ENCODE results near the gene BCKDHA. TPM values are rescaled to one million over a fixed set of nuclear protein-coding genes. Genes with fewer than 3 reads are reported as not detected.

Gene BCKDHA
- total and polyA plus RNA-seq, 4 experiments from 2014 or later: 23.6 to 65.1 (median 43.4) TPM

GRCh38 chr19:41399525-41399924, 1.9 kb downstream of the BCKDHA start:
- H3K4me1 Mint-ChIP-seq: peaks cover 27 to 65% (median 41%) of the 10 kb centered on the region in 4 donors
- DNase-seq: no peak
- intact Hi-C loops (cut with micrococcal nuclease): loop anchor here (5.0 kb wide), 1 partner anchor 148 kb away; no protein-coding TSS in a partner anchor

GRCh38 chr19:41401483-41401882, 3.9 kb downstream of the BCKDHA start:
- Mint-ChIP-seq H3K9me3 (no peaks in the 10 kb centered on the region), H3K36me3 (peaks cover 4 to 22% of the 10 kb centered on the region in 2 donors)
- POLR2A ChIA-PET (ENCODE audit: partially characterized antibody): no interaction called here

More at GRCh38 chr19:41399525-41399924, 1.9 kb downstream of the BCKDHA start:
- peak overlapping the region in 6 of 8 donors; percentile 8 to 99 (median 94) for H3K4me3 Mint-ChIP-seq
- no peaks in the 10 kb centered on the region for H3K27me3 Mint-ChIP-seq
- no peaks in the 10 kb centered on the region for H3K9me3 Mint-ChIP-seq
- peaks cover 11 to 25% of the 10 kb centered on the region in 2 donors for H3K36me3 Mint-ChIP-seq
- Histone ChIP-seq H3K27ac (ENCODE audit: low read depth, low read length) (no peak overlapping the region), H3K9me3 (ENCODE audit: control insufficient read depth in 1 of 2, low read length in 2 of 2) (no peaks in the 10 kb centered on the region), H3K27me3 (ENCODE audit: insufficient read depth, low read length) (no peaks in the 10 kb centered on the region), H3K4me3 (ENCODE audit: low read length in 2 of 2) (no peak overlapping the region), H3K4me1 (ENCODE audit: insufficient read depth, low read length) (peaks cover 31% of the 10 kb centered on the region), H3K36me3 (ENCODE audit: insufficient read depth, low read length) (no peaks in the 10 kb centered on the region)
- H3K27ac Mint-ChIP-seq: peak overlapping the region in 5 of 7 donors; percentile 32 to 98 (median 52)
- POLR2A ChIA-PET (ENCODE audit: partially characterized antibody): interaction anchor here (1.0 kb wide), 1 partner anchor 47 kb away, joined by 4 read pairs; no protein-coding TSS in a partner anchor
- CTCF ChIA-PET (ENCODE audit: partially characterized antibody): interaction anchor here (0.6 kb wide), 1 partner anchor 52 kb away, joined by 3 read pairs; no protein-coding TSS in a partner anchor

GRCh38 chr19:41402010-41402409, 4.4 kb downstream of the BCKDHA start:
- POLR2A ChIA-PET (ENCODE audit: partially characterized antibody): no interaction called here
- Histone ChIP-seq H3K27ac (ENCODE audit: low read depth, low read length) (no peak overlapping the region), H3K27me3 (ENCODE audit: insufficient read depth, low read length) (no peaks in the 10 kb centered on the region), H3K4me1 (ENCODE audit: insufficient read depth, low read length) (peaks cover 14% of the 10 kb centered on the region), H3K36me3 (ENCODE audit: insufficient read depth, low read length) (no peaks in the 10 kb centered on the region), H3K9me3 (ENCODE audit: control insufficient read depth in 1 of 2, low read length in 2 of 2) (no peaks in the 10 kb centered on the region), H3K4me3 (ENCODE audit: low read length in 2 of 2) (no peak overlapping the region)
- peak overlapping the region in 3 of 7 donors; percentile 18 to 86 (median 30) for H3K27ac Mint-ChIP-seq
- H3K27me3 Mint-ChIP-seq: no peaks in the 10 kb centered on the region
- peaks cover 4 to 24% of the 10 kb centered on the region in 2 donors for H3K36me3 Mint-ChIP-seq
- H3K4me3 Mint-ChIP-seq: peak overlapping the region in 1 of 8 donors; percentile 25
- intact Hi-C loops (cut with micrococcal nuclease): no loop called here
- H3K4me1 Mint-ChIP-seq: peaks cover 19 to 47% (median 29%) of the 10 kb centered on the region in 4 donors
- CTCF ChIA-PET (ENCODE audit: partially characterized antibody): interaction anchor here (1.4 kb wide), 2 partner anchors 30 to 32 kb away, joined by 3 read pairs; no protein-coding TSS in a partner anchor
- no peaks in the 10 kb centered on the region for H3K9me3 Mint-ChIP-seq
- no peak for DNase-seq

More at GRCh38 chr19:41401483-41401882, 3.9 kb downstream of the BCKDHA start:
- intact Hi-C loops (cut with micrococcal nuclease): no loop called here
- H3K9me3 ChIP-seq (ENCODE audit: control insufficient read depth in 1 of 2, low read length in 2 of 2): no peaks in the 10 kb centered on the region
- Mint-ChIP-seq H3K4me1 (peaks cover 19 to 50% (median 30%) of the 10 kb centered on the region in 4 donors), H3K27ac (peak overlapping the region in 3 of 7 donors; percentile 30 to 86 (median 49)), H3K4me3 (peak overlapping the region in 1 of 8 donors; percentile 32), H3K27me3 (no peaks in the 10 kb centered on the region)
- DNase-seq: no peak
- CTCF ChIA-PET (ENCODE audit: partially characterized antibody): interaction anchor here (1.4 kb wide), 2 partner anchors 30 to 32 kb away, joined by 3 read pairs; no protein-coding TSS in a partner anchor
- no peaks in the 10 kb centered on the region for H3K36me3 ChIP-seq (ENCODE audit: insufficient read depth, low read length)
- no peaks in the 10 kb centered on the region for H3K27me3 ChIP-seq (ENCODE audit: insufficient read depth, low read length)
- H3K27ac ChIP-seq (ENCODE audit: low read depth, low read length): no peak overlapping the region
- H3K4me3 ChIP-seq (ENCODE audit: low read length in 2 of 2): no peak overlapping the region
- peaks cover 18% of the 10 kb centered on the region for H3K4me1 ChIP-seq (ENCODE audit: insufficient read depth, low read length)

- peaks cover 15 to 36% (median 23%) of the 10 kb centered on the region in 4 donors for H3K4me1 Mint-ChIP-seq
- H3K9me3 ChIP-seq (ENCODE audit: control insufficient read depth in 1 of 2, low read length in 2 of 2): no peaks in the 10 kb centered on the region
- H3K27ac ChIP-seq (ENCODE audit: low read depth, low read length): no peak overlapping the region
- no peaks in the 10 kb centered on the region for H3K36me3 ChIP-seq (ENCODE audit: insufficient read depth, low read length)
- peaks cover 4 to 15% of the 10 kb centered on the region in 2 donors for H3K36me3 Mint-ChIP-seq
- intact Hi-C loops (cut with micrococcal nuclease): no loop called here
- no peak for DNase-seq
- H3K27me3 Mint-ChIP-seq: no peaks in the 10 kb centered on the region
- peaks cover 10% of the 10 kb centered on the region for H3K4me1 ChIP-seq (ENCODE audit: insufficient read depth, low read length)
- no peaks in the 10 kb centered on the region for H3K27me3 ChIP-seq (ENCODE audit: insufficient read depth, low read length)
- no peak overlapping the region for H3K4me3 Mint-ChIP-seq
- POLR2A ChIA-PET (ENCODE audit: partially characterized antibody): interaction anchor here (0.7 kb wide), 1 partner anchor 331 kb away, joined by 3 read pairs; no protein-coding TSS in a partner anchor
- no peak overlapping the region for H3K27ac Mint-ChIP-seq
- CTCF ChIA-PET (ENCODE audit: partially characterized antibody): no interaction called here
- H3K9me3 Mint-ChIP-seq: no peaks in the 10 kb centered on the region
- no peak overlapping the region for H3K4me3 ChIP-seq (ENCODE audit: low read length in 2 of 2)
Measured at GRCh38 chr19:41403181-41403970, 5.8 kb downstream of the BCKDHA start.

- no peak overlapping the region for H3K27ac ChIP-seq (ENCODE audit: low read depth, low read length)
- ChIA-PET POLR2A (ENCODE audit: partially characterized antibody) (no interaction called here), CTCF (ENCODE audit: partially characterized antibody) (interaction anchor here (1.2 kb wide), 1 partner anchor 41 kb away, joined by 3 read pairs; no protein-coding TSS in a partner anchor)
- DNase-seq: no peak
- no peak overlapping the region for H3K4me3 ChIP-seq (ENCODE audit: low read length in 2 of 2)
- Mint-ChIP-seq H3K9me3 (no peaks in the 10 kb centered on the region), H3K4me3 (no peak overlapping the region), H3K27ac (no peak overlapping the region), H3K36me3 (peaks cover 8 to 24% of the 10 kb centered on the region in 2 donors), H3K27me3 (no peaks in the 10 kb centered on the region), H3K4me1 (peaks cover 14 to 35% (median 25%) of the 10 kb centered on the region in 4 donors)
- intact Hi-C loops (cut with micrococcal nuclease): no loop called here
- no peaks in the 10 kb centered on the region for H3K27me3 ChIP-seq (ENCODE audit: insufficient read depth, low read length)
- H3K9me3 ChIP-seq (ENCODE audit: control insufficient read depth in 1 of 2, low read length in 2 of 2): no peaks in the 10 kb centered on the region
- H3K36me3 ChIP-seq (ENCODE audit: insufficient read depth, low read length): peaks cover 3% of the 10 kb centered on the region
- peaks cover 4% of the 10 kb centered on the region for H3K4me1 ChIP-seq (ENCODE audit: insufficient read depth, low read length)
Measured at GRCh38 chr19:41405776-41406175, 8.2 kb downstream of the BCKDHA start.

- peak overlapping the region in 1 of 7 donors; percentile 53 for H3K27ac Mint-ChIP-seq
- intact Hi-C loops (cut with micrococcal nuclease): no loop called here
- CTCF ChIA-PET (ENCODE audit: partially characterized antibody): interaction anchor here (1.2 kb wide), 1 partner anchor 43 kb away, joined by 3 read pairs; no protein-coding TSS in a partner anchor
Measured at GRCh38 chr19:41407271-41407670, 9.7 kb downstream of the BCKDHA start.

GRCh38 chr19:41408256-41408655, 10.6 kb downstream of the BCKDHA start:
- POLR2A ChIA-PET (ENCODE audit: partially characterized antibody): interaction anchor here (1.4 to 2.1 kb wide), 2 partner anchors 13 to 50 kb away, joined by 3 to 4 read pairs; no protein-coding TSS in a partner anchor
- H3K27ac Mint-ChIP-seq: no peak overlapping the region

More at GRCh38 chr19:41407271-41407670, 9.7 kb downstream of the BCKDHA start:
- no peaks in the 10 kb centered on the region for H3K9me3 Mint-ChIP-seq
- H3K4me3 Mint-ChIP-seq: no peak overlapping the region
- peaks cover 7 to 28% of the 10 kb centered on the region in 2 donors for H3K36me3 Mint-ChIP-seq
- H3K4me1 Mint-ChIP-seq: peaks cover 11 to 29% (median 16%) of the 10 kb centered on the region in 4 donors
- Histone ChIP-seq H3K36me3 (ENCODE audit: insufficient read depth, low read length) (peaks cover 14% of the 10 kb centered on the region), H3K4me3 (ENCODE audit: low read length in 2 of 2) (no peak overlapping the region), H3K27me3 (ENCODE audit: insufficient read depth, low read length) (no peaks in the 10 kb centered on the region), H3K4me1 (ENCODE audit: insufficient read depth, low read length) (peaks cover 4% of the 10 kb centered on the region), H3K27ac (ENCODE audit: low read depth, low read length) (no peak overlapping the region), H3K9me3 (ENCODE audit: control insufficient read depth in 1 of 2, low read length in 2 of 2) (no peaks in the 10 kb centered on the region)
- no peak for DNase-seq
- POLR2A ChIA-PET (ENCODE audit: partially characterized antibody): no interaction called here
- H3K27me3 Mint-ChIP-seq: no peaks in the 10 kb centered on the region

More at GRCh38 chr19:41408256-41408655, 10.6 kb downstream of the BCKDHA start:
- no peaks in the 10 kb centered on the region for H3K27me3 Mint-ChIP-seq
- CTCF ChIA-PET (ENCODE audit: partially characterized antibody): interaction anchor here (0.7 kb wide), 1 partner anchor 1470 kb away, joined by 3 read pairs; no protein-coding TSS in a partner anchor
- H3K4me3 ChIP-seq (ENCODE audit: low read length in 2 of 2): no peak overlapping the region
- peaks cover 11 to 25% (median 16%) of the 10 kb centered on the region in 4 donors for H3K4me1 Mint-ChIP-seq
- peaks cover 4% of the 10 kb centered on the region for H3K4me1 ChIP-seq (ENCODE audit: insufficient read depth, low read length)
- no peak for DNase-seq
- no peak overlapping the region for H3K4me3 Mint-ChIP-seq
- peaks cover 7 to 30% of the 10 kb centered on the region in 2 donors for H3K36me3 Mint-ChIP-seq
- intact Hi-C loops (cut with micrococcal nuclease): no loop called here
- H3K27me3 ChIP-seq (ENCODE audit: insufficient read depth, low read length): no peaks in the 10 kb centered on the region
- H3K36me3 ChIP-seq (ENCODE audit: insufficient read depth, low read length): peaks cover 19% of the 10 kb centered on the region
- H3K9me3 ChIP-seq (ENCODE audit: control insufficient read depth in 1 of 2, low read length in 2 of 2): no peaks in the 10 kb centered on the region
- no peaks in the 10 kb centered on the region for H3K9me3 Mint-ChIP-seq
- no peak overlapping the region for H3K27ac ChIP-seq (ENCODE audit: low read depth, low read length)

Data from CD4-positive, alpha-beta memory T cell (primary cell).